Neuronal stem cell (in vitro differentiated cells): ENCODE data around the gene KCTD6.
A peak's percentile ranks its signal among the peaks of the same experiment; 100 is the strongest.

ENCODE experiments used
- DNase-seq: peaks from one replicate; pipeline ENCODE4 v3.0.0-alpha.2; 2013; ENCODE audit warnings: low spot score
- H2AFZ ChIP-seq: one replicate; pipeline ENCODE4 v1.6.1; 2013; ENCODE audit warnings: mild to moderate bottlenecking, low read length, inconsistent platforms
- H2AK5ac ChIP-seq: 2 replicates; pipeline ENCODE4 v1.6.1; 2013; ENCODE audit warnings: low read depth, mild to moderate bottlenecking, inconsistent platforms, low read length, moderate library complexity, mixed read lengths
- H2BK120ac ChIP-seq: 2 replicates; pipeline ENCODE4 v1.6.1; 2013; ENCODE audit warnings: low read depth, mild to moderate bottlenecking, inconsistent platforms, low read length, moderate library complexity, mixed read lengths
- H2BK12ac ChIP-seq: one replicate; pipeline ENCODE4 v1.6.1; 2013; ENCODE audit warnings: low read length, inconsistent platforms
- H2BK15ac ChIP-seq: 2 replicates; pipeline ENCODE4 v1.6.1; 2013; ENCODE audit warnings: mild to moderate bottlenecking, low read length, inconsistent platforms, mixed read lengths
- H2BK5ac ChIP-seq: one replicate; pipeline ENCODE4 v1.6.1; 2013; ENCODE audit warnings: inconsistent platforms, mild to moderate bottlenecking, low read length, moderate library complexity
- H3K14ac ChIP-seq: one replicate; pipeline ENCODE4 v1.6.1; 2013; ENCODE audit warnings: low read length, inconsistent platforms
- H3K18ac ChIP-seq: 2 replicates; pipeline ENCODE4 v1.6.1; 2013; ENCODE audit warnings: low read length, inconsistent platforms
- H3K23ac ChIP-seq: 2 replicates; pipeline ENCODE4 v1.6.1; 2013; ENCODE audit warnings: low read depth, mild to moderate bottlenecking, mixed read lengths, low read length, inconsistent platforms; ENCODE audit not compliant: poor library complexity
- H3K27ac ChIP-seq: replicated peaks from 3 replicates; pipeline ENCODE4 v1.5.1; 2013; ENCODE audit warnings: low read length, inconsistent platforms
- H3K27me3 ChIP-seq, 3 experiments: 2 replicates each; pipeline ENCODE4 v1.6.1; 2013; ENCODE audit warnings: low read length in 3 of 3, mild to moderate bottlenecking in 2 of 3, inconsistent platforms in 1 of 3, low read depth in 1 of 3, mixed read lengths in 1 of 3, moderate library complexity in 1 of 3; ENCODE audit not compliant: control insufficient read depth in 3 of 3, insufficient read depth in 3 of 3
- H3K36me3 ChIP-seq, 2 donors: replicated peaks in 1 of 2; 2 replicates each; pipeline ENCODE4 v1.6.1; 2013; ENCODE audit warnings: low read length in 2 of 2; ENCODE audit not compliant: control insufficient read depth in 2 of 2, insufficient read depth in 2 of 2
- H3K4ac ChIP-seq: 2 replicates; pipeline ENCODE4 v1.6.1; 2013; ENCODE audit warnings: inconsistent platforms, mild to moderate bottlenecking, low read length, moderate library complexity
- H3K4me1 ChIP-seq, 2 donors: 1 replicate in 1 of 2; 2 replicates in 1 of 2; pipeline ENCODE4 v1.6.1; 2013; ENCODE audit warnings: low read length in 2 of 2, low read depth in 1 of 2; ENCODE audit not compliant: control insufficient read depth in 2 of 2, insufficient read depth in 1 of 2
- H3K4me2 ChIP-seq: one replicate; pipeline ENCODE4 v1.6.1; 2013; ENCODE audit warnings: mild to moderate bottlenecking, low read length, inconsistent platforms; ENCODE audit not compliant: insufficient read depth, poor library complexity, severe bottlenecking
- H3K4me3 ChIP-seq, 2 donors: 2 replicates each; pipeline ENCODE4 v1.5.1; 2013; ENCODE audit warnings: low read length in 2 of 2, mild to moderate bottlenecking in 2 of 2, inconsistent platforms in 1 of 2, moderate library complexity in 1 of 2
- H3K79me1 ChIP-seq: one replicate; pipeline ENCODE4 v1.6.1; 2013; ENCODE audit warnings: low read depth, mild to moderate bottlenecking, inconsistent platforms, low read length, moderate library complexity
- H3K9ac ChIP-seq: one replicate; pipeline ENCODE4 v1.6.1; 2013; ENCODE audit warnings: mild to moderate bottlenecking, low read depth, low read length, inconsistent platforms; ENCODE audit not compliant: poor library complexity
- H3K9me3 ChIP-seq, 2 donors: replicated peaks in 1 of 2; 2 replicates each; pipeline versions ENCODE3 to v1.6.1; 2013; ENCODE audit warnings: low read length in 2 of 2, mild to moderate bottlenecking in 2 of 2, inconsistent platforms in 1 of 2, low read depth in 1 of 2, mixed read lengths in 1 of 2, moderate library complexity in 1 of 2; ENCODE audit not compliant: control insufficient read depth in 2 of 2, insufficient read depth in 1 of 2
- H4K8ac ChIP-seq: one replicate; pipeline ENCODE4 v1.6.1; 2013; ENCODE audit warnings: low read depth, mild to moderate bottlenecking, inconsistent platforms, low read length, moderate library complexity
- H4K91ac ChIP-seq: one replicate; pipeline ENCODE4 v1.6.1; 2013; ENCODE audit warnings: low read length, low read depth, mild to moderate bottlenecking, inconsistent platforms; ENCODE audit not compliant: poor library complexity
- WGBS, 2 donors: extraction: QIAGEN DNeasy Blood & Tissue Kit; methylation state at CpG; one replicate each; pipeline ENCODE4 v1.1.7; 2013; ENCODE audit warnings: missing lambda C conversion rate in 2 of 2, mixed read lengths in 1 of 2; ENCODE audit not compliant: insufficient read length in 2 of 2, insufficient replicate concordance in 1 of 2; ENCODE audit errors: extremely low coverage in 2 of 2; 5-methylcytosine and 5-hydroxymethylcytosine counted together

Gene KCTD6

GRCh38 chr3:58531555-58531954 lies 39.7 kb downstream of the KCTD6 start:
- Histone ChIP-seq H3K4me3 (no peak overlapping the region), H2AFZ (no peak overlapping the region), H3K14ac (no peak overlapping the region), H2BK120ac (no peak overlapping the region), H3K4me1 (peaks cover 13 to 17% of the 10 kb centered on the region in 2 donors), H3K4me2 (no peak overlapping the region), H3K27ac (no peak overlapping the region), H3K79me1 (no peaks in the 10 kb centered on the region), H3K23ac (no peak overlapping the region), H2AK5ac (peak overlapping the region; percentile 53), H3K18ac (no peak overlapping the region), H4K8ac (no peak overlapping the region), H2BK12ac (peak overlapping the region; percentile 19), H3K4ac (no peak overlapping the region), H2BK5ac (no peak overlapping the region), H4K91ac (no peak overlapping the region), H2BK15ac (peak overlapping the region; percentile 50), H3K36me3 (no peaks in the 10 kb centered on the region), H3K27me3 (no peaks in the 10 kb centered on the region), H3K9ac (no peak overlapping the region), H3K9me3 (peaks cover 1 to 5% of the 10 kb centered on the region in 2 donors)
- WGBS, 2 donors: no CpG with 5 or more reads among the region's 7 CpGs
- no peak for DNase-seq

GRCh38 chr3:58531956-58532355 lies 40.1 kb downstream of the KCTD6 start:
- H2BK15ac ChIP-seq: no peak overlapping the region
- H4K91ac ChIP-seq: no peak overlapping the region
- DNase-seq: no peak
- no peaks in the 10 kb centered on the region for H3K79me1 ChIP-seq
- H2BK120ac ChIP-seq: no peak overlapping the region
- peaks cover 15 to 20% of the 10 kb centered on the region in 2 donors for H3K4me1 ChIP-seq
- no peak overlapping the region for H3K14ac ChIP-seq
- no peak overlapping the region for H3K9ac ChIP-seq
- no peak overlapping the region for H2BK5ac ChIP-seq
- H2AFZ ChIP-seq: no peak overlapping the region
- H3K27ac ChIP-seq: no peak overlapping the region
- no peak overlapping the region for H2AK5ac ChIP-seq
- no peaks in the 10 kb centered on the region for H3K27me3 ChIP-seq
- peaks cover 1 to 5% of the 10 kb centered on the region in 2 donors for H3K9me3 ChIP-seq
- H3K4me2 ChIP-seq: no peak overlapping the region
- WGBS, 2 donors: no CpG with 5 or more reads among the region's 2 CpGs
- no peak overlapping the region for H2BK12ac ChIP-seq
- H3K18ac ChIP-seq: no peak overlapping the region
- no peak overlapping the region for H4K8ac ChIP-seq
- no peaks in the 10 kb centered on the region for H3K36me3 ChIP-seq
- H3K4me3 ChIP-seq: no peak overlapping the region
- H3K4ac ChIP-seq: no peak overlapping the region
- H3K23ac ChIP-seq: no peak overlapping the region

- Histone ChIP-seq H3K23ac (no peak overlapping the region), H3K4ac (no peak overlapping the region), H2BK5ac (no peak overlapping the region), H3K9ac (peak overlapping the region; percentile 64), H3K9me3 (peaks cover 1 to 5% of the 10 kb centered on the region in 2 donors), H4K91ac (no peak overlapping the region), H3K18ac (peak overlapping the region; percentile 50), H3K79me1 (no peaks in the 10 kb centered on the region), H2BK120ac (no peak overlapping the region), H2AFZ (peak overlapping the region; percentile 18), H3K36me3 (no peaks in the 10 kb centered on the region), H2BK15ac (no peak overlapping the region), H2AK5ac (no peak overlapping the region), H3K27ac (no peak overlapping the region), H3K4me3 (no peak overlapping the region), H3K27me3 (no peaks in the 10 kb centered on the region), H3K14ac (no peak overlapping the region), H3K4me2 (no peak overlapping the region), H2BK12ac (no peak overlapping the region), H3K4me1 (peaks cover 19 to 24% of the 10 kb centered on the region in 2 donors), H4K8ac (no peak overlapping the region)
- peak; percentile 56 for DNase-seq
- no CpG with 5 or more reads among the region's 11 CpGs for WGBS, 2 donors
Observed at GRCh38 chr3:58532794-58533220, 40.9 kb downstream of the KCTD6 start.

- DNase-seq: no peak
- Histone ChIP-seq H3K27ac (no peak overlapping the region), H3K9ac (no peak overlapping the region), H3K4ac (no peak overlapping the region), H3K79me1 (no peaks in the 10 kb centered on the region), H3K36me3 (no peaks in the 10 kb centered on the region), H4K91ac (no peak overlapping the region), H2BK12ac (no peak overlapping the region), H2BK5ac (no peak overlapping the region), H4K8ac (no peak overlapping the region), H2AFZ (no peak overlapping the region), H3K4me2 (no peak overlapping the region), H2AK5ac (no peak overlapping the region), H3K18ac (no peak overlapping the region), H3K9me3 (peaks cover 1 to 5% of the 10 kb centered on the region in 2 donors), H2BK15ac (peak overlapping the region; percentile 56), H3K14ac (no peak overlapping the region), H3K23ac (no peak overlapping the region), H3K4me3 (no peak overlapping the region), H2BK120ac (no peak overlapping the region), H3K27me3 (no peaks in the 10 kb centered on the region), H3K4me1 (peaks cover 18 to 24% of the 10 kb centered on the region in 2 donors)
- WGBS, 2 donors: no CpG with 5 or more reads among the region's 9 CpGs
Observed at GRCh38 chr3:58534592-58535494, 42.9 kb downstream of the KCTD6 start.
